GF-D8 (cell line): Measurements from ENCODE around the gene IGSF9.

Source experiments
- DNase-seq: peaks from one replicate; lab custom pipeline; 2025; lab: John Stamatoyannopoulos, UW

IGSF9 gene

GRCh38 chr1:159946242-159947187 lies 1.1 kb upstream of the IGSF9 start:
- no peak for DNase-seq

- no peak for DNase-seq
These were observed 574 bp downstream of the IGSF9 start for GRCh38 chr1:159944623-159945455.

DNA sequence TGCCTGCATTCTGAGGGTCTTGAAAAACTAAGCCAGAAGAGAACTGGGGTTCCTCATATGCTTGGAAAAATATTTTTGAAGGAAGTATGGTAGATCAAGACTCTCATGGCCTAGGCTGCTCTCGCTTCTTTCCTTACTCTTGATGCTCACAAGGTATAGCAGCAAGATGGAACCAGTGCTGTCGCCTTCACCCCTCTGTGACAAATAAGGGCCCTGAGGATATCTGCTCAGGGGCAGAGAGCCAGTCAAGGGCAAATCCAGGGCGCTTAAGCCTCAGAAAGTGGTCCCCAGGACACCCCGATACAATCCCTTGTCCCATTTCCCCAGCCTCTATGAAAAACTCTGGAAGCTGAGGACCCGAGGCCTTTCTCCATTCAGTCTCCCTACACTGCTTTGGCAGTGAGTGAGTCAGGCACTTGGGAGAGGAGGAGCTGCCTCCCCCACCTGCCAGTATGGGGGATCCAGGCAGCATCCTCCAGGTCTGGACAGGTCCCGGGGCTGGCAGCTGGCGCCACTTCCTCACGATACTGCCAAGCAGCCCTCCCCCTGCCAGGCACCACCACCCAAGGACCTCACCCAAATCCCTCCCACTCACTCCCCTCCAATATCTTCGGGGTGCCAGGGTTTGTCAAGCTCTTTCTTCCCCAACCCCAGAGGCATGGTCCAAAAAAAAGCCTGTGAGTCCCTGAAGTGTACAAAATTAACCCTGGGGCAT lies 1.3 kb downstream of the IGSF9 start:
- no peak for DNase-seq

- DNase-seq, result no peak
These were observed 2.2 kb downstream of the IGSF9 start for GRCh38 chr1:159943278-159943640.

DNA sequence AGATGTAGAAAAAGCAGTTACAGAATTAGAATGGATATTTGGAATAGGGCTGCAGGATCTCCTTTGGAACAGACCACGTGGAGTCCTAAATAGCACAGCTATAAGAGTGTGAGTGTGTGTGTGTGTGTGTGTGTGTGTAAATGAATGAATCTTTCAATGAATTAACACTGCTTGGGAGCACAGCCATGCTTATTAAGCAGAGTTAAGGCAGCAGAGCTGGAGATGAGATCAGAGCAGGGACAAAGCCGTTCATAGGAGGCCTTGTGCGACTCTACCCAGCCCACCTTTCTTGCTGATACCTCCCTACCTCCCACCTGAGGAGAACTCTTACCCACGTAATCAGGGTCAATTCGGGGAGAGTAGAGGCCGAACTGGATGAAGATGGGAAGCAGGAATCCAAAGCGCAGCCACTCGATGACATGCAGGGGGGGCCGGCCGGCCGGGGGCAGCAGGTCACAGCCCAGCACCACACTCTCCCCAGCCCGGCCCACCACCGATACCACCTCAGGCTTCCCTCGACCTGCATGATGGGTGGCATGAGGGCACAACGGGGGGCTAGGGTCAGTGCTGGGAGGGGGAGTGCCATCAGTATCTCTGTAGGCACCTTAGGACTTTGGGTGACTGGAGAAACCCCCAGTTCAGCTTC lies 2.7 kb downstream of the IGSF9 start:
- DNase-seq, result no peak

DNA sequence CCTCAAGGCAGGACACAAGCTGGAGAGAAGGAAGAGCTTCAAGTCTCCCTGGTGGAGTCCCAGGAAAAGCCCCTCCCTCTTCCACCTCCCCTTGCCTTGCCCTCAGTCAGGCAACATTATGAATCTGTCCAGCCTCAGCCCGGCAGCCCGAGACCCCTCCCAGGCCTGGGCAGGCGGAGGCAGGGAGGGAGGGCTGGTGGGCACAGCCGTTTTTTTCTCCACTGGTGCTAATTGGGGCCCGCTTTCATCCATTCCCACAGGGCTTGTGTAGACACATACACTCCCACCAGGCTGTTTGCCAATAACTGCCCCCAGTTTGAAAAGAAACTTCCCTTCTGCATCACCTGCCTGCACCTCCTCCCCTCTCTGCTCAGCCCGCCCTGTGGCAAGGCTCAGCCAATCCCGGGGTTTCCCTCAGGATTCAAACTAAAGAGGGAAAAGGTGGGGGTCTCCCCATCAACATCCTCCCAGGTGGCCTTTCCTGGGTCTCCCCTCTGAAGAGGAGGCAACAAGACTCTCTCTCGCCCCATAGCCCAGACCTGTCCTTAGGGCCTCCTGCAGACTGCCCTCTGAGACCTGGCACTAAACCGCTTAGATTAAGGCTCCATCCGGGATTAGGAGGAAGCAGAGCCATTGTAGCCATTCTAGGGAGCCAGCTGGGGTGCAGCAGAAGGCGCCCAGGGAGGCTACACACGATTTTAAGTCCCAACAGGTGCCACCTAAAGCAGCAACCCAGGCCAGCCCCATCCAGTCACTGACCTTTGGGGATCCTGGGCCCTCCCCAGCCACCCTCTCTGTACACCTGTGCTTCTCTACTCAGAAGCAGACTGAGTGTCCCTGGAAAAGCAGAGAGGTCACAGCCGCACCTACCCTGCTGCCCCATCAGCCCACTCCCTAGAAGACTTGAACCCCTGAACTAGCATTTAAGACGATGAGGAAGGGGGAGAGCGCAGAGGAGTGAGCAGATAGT lies 3.5 kb downstream of the IGSF9 start:
- DNase-seq, result no peak

- no peak for DNase-seq
These were observed 4.3 kb downstream of the IGSF9 start for GRCh38 chr1:159941141-159941540.

DNA sequence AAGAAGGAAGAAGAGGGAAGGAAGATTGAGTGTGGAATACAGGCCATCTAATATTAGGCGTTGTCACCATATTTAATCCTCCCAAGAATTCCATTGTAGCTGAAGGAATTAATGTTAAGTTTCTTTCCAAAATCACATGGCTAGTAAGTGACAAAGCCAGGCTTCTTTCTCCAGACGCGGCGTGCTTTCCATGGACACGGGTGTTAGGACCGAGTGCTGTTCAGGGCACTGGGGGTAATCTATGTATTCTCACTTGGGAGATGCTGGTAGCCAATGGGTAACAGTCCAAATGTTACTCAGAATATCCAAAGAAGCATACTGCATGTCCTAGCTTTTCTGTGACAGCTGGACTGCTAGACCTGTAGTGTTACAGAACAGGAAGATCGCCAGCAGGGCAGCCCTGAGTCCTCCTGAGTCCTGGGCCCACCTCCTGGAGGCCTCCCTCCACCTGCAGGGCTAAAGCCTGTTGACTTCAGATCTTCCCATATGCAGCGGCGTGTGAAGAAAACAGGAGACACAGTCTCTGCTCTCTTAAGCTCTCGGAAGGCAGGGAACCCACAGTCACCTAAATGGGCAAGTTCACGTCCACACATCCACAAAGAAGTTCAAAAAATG lies 5.3 kb downstream of the IGSF9 start:
- no peak for DNase-seq

- no peak for DNase-seq
These were observed 5.8 kb downstream of the IGSF9 start for GRCh38 chr1:159939678-159940002.

GRCh38 chr1:159938905-159939677 lies 6.3 kb downstream of the IGSF9 start:
- DNase-seq, result no peak

- DNase-seq, result no peak
These were observed 7.1 kb downstream of the IGSF9 start for GRCh38 chr1:159938211-159938852.

DNA sequence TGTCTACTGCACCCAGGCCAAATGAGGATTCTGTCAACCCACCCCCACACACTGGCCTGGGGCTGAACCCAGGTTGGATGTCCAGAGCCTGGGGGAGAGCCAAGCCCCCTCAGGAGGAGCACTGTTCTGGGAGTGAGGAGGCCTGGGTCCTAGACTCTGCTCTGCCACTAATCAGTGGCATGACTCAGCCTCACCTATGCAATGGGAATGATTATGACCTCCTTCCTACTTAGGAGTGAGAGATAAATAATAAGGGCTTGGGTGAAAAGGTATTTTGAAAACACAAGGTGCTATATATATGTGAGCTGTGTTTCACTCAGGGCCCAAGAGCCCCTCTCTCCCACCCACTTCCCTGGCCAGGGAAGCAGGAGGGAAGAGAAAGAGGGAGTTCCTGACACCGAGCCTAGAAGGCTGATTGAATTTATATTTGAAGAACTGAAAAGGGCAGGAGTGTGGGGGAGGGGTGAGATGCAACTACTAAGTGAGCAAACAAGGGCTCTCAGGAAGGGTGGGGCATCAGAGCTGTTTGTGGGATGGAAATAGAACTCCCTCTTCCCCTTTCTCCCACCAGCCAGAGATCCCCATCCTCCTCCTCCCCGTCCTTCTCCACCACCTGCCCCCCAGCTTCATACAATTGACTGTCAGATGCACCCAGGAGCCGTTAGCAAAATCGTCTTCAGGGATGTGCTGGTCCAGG lies 8.2 kb downstream of the IGSF9 start:
- no peak for DNase-seq

GRCh38 chr1:159936273-159936904 lies 9.0 kb downstream of the IGSF9 start:
- peak; percentile 15 for DNase-seq

DNA sequence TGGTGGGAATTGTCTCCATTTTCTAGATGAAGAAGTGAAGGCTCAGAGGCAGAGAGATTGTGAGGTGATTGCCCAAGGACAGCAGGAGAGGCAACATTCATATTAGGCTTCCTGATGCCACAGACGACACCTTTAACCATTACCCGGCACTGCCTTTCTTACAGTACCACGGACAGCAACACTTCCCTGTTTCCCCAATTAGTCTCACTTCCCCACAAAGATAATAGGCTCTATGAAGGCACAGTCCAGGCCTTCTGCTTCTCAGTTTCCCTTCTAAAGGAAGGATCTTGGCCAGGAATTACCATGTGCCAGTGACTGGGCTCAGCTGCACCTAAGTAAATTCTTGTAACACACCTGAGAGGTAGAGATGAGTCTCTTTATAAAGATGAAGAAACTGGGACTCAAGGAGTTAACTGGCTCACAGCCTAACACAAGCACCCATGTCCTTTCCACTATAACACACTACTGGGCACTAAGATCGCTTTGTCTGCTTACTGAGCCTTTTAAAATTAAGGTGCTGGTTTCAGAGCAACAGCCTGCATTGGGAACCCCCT lies 9.6 kb downstream of the IGSF9 start:
- DNase-seq, result no peak

DNA sequence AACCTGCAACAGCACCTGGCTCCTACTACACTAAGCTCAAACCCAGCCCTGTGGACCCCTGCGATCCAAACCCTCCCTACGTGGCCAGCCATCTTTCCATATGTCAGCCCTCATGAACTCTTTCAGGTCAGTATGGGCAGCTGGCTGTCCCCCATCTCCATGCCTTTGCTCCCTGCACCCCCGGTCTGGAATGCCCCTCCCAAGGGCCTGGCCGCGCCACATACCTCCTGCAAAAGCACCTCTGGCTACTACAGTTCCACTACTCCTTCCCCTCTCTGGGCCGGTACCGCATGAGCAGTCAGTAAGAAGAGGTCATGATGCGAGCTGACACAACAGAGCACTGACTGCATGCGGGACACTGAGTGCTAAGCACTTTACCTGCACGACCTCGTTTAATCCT lies 10.1 kb downstream of the IGSF9 start:
- DNase-seq, result no peak

DNA sequence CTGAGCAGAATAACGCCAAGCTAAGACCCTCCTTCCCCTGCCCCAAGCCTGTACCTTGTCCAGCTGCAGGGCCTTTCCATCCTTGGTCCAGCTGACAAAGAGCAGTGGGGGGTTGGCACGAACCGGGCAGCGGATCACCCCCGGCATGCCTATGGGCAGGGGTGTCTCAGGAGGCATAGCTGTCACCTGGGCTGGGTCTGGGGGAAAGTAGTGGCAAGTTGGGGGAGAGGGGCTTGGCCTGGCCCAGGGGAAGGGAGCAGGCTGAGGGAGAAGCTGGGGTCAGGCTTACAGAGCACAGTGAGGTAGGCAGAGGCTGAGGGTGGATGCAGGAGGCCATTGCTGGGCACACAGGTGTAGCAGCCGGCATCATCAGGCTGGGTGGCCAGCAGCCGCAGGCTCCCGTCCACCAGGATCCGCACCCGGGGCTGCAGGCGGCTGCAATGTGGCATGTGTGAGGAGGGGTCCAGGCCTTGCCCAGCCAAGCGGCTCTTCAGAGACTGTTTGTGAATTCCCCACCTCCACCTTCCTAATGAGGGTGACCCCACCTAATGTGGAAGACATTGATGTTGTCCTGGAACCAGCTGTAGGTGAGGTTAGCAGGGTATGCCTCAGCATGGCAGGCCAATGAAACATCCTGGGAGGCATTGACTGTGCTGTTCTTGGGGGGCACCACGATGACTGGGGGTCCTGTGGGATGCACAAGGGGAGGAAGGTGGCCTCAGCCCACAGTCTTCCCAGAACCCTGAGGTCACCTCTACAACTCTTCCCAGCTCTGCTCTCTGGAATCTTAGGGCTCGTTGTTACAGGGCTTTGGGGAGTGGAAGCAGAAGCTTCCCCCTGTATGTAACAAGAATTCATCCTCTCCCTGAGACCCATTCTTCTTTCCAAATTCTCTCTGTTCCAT lies 11.0 kb downstream of the IGSF9 start:
- DNase-seq, result no peak

GRCh38 chr1:159933347-159933746 lies 12.1 kb downstream of the IGSF9 start:
- no peak for DNase-seq
